Endometrial microvascular endothelial cells (primary cell): ENCODE results near the gene RPS27. TPM values are rescaled to one million over a fixed set of nuclear protein-coding genes. Genes with fewer than 3 reads are reported as not detected.

Experiments used
- in situ Hi-C: cut with HindIII; loops from 2 replicates; pipeline ENCODE4 v1.10.0; 2017; ENCODE audit warnings: low sequenced_read_pairs, low pct_unique_long_range_greater_than_20kb; ENCODE audit errors: inconsistent ontology term
- total RNA-seq: library from RNA; depleted of rRNA; stranded (reverse); fragments of >200 nt; gene quantifications from one replicate; pipeline ENCODE4 v1.2.3, GENCODE V29; 2015; ENCODE audit errors: inconsistent ontology term

Gene RPS27
- total RNA-seq, 1 donor from 2014 or later = 940 TPM

DNA sequence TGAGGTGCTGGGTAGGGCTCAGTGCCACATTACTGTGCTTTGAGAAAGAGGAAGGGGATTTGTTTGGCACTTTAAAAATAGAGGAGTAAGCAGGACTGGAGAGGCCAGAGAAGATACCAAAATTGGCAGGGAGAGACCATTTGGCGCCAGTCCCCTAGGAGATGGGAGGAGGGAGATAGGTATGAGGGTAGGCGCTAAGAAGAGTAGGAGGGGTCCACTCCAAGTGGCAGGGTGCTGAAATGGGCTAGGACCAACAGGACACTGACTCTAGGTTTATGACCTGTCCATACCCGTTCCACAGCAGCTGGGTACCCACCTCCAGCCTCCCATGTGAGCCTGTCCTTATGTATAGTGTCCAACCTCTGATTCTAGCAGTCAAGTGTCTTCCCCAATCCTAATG lies 31.1 kb upstream of the RPS27 start:
- in situ Hi-C loops = no loop called here

DNA sequence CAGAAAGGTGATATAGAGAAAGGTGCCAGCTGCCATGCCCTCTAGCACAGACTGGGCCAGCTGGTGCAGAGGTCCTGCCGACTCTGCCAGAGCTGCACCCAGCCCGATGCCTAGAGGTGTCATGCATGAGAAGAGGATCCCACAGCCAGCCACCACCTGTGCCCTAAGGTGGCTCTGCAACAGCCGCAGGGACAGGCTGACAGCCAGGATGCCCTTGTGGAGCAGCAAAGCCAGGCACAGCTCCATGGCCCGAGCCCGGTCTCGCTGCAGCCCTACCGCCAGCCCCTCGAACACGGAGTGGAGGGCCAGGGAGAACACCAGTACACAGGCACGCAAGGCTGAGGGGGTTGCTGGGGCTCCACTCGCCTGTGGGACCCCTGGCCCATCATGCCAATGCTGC lies 30.4 kb upstream of the RPS27 start:
- in situ Hi-C loops = loop anchor here (10.0 kb wide), 1 partner anchor 145 kb away; no protein-coding TSS in a partner anchor

DNA sequence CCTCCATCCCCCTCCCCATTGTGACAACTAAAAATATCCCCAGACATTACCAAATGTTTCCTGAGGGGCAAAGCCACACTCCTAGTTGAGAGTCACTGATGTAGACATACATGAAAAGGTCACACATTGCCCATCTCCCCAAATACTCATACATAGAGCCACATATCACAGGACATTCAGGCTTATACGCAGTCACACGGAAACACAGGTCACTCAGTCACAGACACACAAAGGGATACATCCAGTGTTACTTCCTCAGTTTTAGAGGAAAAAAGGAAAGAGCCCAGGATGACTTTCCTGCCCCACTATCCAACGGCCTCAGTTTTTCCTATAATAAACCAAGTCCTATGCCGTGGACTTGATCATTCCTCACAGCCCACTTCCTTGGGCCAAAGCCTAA lies 29.1 kb upstream of the RPS27 start:
- in situ Hi-C loops = loop anchor here (10.0 kb wide), 1 partner anchor 147 kb away; no protein-coding TSS in a partner anchor

DNA sequence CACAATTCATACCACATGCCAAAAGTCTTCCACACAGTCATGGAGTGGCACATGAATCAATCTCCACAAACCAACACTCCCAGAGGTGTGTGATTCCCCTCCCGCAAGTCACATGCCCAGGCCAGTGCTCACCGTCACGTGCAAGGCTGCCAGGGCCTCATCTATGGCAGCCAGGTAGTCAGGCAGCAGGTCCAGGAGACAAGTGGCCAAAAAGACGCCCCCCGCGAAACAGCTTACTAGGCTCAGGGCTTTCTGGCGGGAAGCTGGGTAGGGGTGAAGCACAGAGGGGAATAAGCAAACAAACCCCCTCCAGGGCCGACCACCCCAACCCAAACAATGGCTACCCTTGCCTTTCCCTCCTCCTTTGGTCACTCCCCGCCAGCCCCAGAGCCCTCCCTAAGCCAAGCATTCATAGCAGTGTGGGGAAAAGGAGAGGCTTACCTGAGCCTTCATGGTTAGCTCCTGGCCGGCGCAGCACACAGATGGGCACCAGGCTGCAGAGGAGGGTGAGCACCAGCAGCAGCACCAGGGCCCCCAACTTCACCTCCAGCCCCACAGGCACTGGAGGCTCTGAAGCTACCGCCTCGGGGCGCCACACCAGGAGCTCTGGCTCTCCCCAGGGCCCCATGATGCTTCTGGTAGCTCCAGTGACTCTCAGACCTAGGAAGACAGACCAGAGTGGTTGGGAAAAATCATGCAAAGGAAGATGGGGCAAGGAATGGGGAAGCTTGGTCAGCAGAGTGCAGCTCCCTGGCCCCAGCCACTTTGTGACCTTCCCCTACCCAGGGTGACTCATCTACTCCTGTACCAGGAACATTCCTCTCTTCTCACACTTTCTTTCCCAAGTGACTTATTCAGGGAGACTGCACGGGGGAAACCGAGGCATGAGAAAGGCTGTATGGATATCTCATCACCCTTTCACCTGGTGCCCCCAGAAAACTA lies 28.2 kb upstream of the RPS27 start:
- in situ Hi-C loops = loop anchor here (10.0 kb wide), 1 partner anchor 148 kb away; no protein-coding TSS in a partner anchor

DNA sequence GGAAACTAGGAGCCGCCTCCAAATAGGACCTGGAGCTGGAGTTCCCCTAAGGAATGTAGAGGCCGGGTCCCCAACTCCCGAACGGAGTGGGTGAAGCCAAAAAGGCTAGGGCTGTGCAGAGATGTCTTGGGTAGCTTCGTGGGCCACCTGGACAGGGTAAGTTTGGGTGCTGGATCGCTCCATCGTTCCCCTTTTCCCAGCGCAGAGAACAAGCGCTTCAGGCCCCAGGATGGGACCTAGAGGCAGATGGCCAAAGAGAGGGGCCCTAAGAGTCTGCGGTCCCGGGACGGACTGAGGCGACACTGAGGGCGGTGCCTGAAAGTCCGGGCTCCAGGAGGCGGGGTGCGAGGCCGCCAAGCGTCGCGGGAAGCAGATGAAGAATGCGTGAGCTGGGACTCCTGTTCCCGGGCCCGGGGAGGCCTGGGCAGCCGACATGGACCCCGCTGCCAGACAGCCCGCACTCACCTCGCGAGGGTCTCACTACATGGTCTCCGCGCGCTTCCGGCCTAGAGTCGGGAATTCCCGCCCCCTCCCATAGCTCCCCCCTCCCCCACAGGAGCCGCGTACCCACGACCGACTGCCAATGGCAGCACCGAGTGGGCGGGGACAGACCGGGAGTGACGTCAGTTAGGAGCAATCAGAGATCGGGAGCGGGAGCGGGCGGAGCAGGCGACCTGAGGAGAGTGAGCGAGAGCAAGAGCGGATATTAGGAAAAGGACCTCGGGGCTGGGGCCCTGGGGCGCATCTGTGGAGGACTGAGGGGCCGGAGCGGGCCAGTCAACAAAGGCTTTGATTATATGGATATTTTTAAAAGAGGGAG lies 27.3 kb upstream of the RPS27 start, which contains the start of gene SLC39A1:
Gene SLC39A1, minus strand, starts transcription at position 508 of the 820 bp plus-strand sequence. CDS start 822 bp downstream, outside the sequence.
- in situ Hi-C loops = loop anchor here (10.0 kb wide), 1 partner anchor 148 kb away; no protein-coding TSS in a partner anchor

DNA sequence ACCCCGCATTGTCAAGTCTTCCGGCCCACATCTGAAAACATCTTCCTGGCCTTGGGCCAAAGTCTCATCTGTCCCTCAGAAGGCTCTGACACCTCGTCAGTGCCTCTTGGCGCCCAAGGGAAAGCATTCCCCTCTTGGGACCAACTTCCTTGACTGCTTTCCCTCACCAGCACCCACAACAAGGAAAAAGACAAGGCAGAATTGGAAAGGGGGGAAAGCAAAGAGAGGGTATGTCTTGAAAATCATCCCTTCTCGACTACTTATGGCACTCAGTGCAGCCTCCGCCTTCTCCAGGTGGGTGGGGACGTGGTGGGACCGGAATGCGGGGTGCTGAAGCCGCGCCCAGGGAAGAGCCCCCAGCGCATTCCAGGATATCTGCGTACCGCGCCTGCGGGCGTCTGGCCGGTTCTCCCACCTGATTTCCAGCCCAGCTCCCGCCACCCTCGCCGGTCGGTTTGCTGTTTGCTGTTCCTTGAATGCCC lies 26.7 kb upstream of the RPS27 start:
- in situ Hi-C loops = loop anchor here (10.0 kb wide), 1 partner anchor 149 kb away; no protein-coding TSS in a partner anchor

DNA sequence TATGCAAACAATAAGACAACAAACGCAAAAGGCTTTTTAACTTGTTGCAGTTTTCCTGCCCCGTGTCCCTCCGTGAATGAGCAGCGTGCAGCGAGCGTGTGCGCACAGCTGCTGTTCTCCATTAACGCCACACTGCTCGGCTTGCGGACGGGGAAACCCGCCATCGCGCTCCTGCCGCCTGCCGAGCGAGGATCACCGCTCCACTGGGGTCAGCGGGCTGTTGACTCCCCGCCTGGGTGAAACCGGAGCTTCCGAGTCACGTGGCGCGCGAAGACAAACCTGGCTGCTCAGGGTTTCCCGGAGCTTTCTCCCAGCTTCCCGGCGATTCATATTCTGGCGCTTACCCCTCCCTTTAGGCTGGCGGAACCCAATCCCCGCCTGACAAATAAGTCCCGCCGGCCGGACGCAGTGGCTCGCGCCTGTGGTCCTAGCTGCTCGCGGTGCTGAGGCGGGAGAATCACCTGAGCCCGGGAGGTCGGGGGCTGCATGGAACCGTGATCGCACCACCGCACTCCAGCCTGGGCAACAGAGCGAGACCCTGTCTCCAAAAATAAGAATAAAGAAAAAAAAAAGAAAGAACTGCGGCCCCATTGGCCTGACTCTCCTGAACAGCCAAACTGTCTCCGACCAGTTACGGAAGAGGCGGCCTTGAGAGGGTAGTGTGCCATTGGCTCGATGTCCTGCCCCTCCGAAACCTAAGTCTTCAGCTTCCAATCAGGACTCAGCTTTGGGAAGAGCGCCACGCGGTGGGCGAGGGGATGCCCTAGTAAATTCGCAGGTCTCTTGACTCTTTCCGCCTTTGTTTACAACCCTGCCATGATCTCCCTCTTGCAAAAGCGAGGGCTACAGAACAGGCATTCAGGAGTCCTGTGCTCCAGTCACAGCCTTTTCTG lies 23.2 kb upstream of the RPS27 start, which contains the start of gene CREB3L4:
Gene CREB3L4, plus strand, starts transcription at position 796 of the 893 bp plus-strand sequence. CDS start 624 bp downstream, outside the sequence.
- in situ Hi-C loops = loop anchor here (10.0 kb wide), 1 partner anchor 153 kb away; no protein-coding TSS in a partner anchor

DNA sequence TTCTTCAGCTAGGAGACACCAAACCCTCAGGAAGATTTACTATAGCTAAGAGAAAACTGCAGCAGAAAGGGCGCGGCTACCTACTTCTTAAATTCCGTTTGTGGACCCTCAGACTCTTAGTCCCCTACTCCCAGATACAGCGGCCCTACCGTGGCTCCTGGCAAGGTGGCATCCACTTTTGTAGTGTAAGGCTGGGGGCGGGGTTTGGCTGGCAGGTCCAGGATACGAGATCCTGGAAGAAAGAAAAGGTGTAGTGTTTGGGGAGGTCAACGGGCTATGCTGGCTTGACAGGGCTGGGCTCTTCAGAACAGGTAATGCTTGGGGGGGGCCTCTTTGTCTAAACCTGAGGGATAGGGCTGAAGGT lies 22.6 kb upstream of the RPS27 start:
- in situ Hi-C loops = loop anchor here (10.0 kb wide), 1 partner anchor 153 kb away; no protein-coding TSS in a partner anchor

DNA sequence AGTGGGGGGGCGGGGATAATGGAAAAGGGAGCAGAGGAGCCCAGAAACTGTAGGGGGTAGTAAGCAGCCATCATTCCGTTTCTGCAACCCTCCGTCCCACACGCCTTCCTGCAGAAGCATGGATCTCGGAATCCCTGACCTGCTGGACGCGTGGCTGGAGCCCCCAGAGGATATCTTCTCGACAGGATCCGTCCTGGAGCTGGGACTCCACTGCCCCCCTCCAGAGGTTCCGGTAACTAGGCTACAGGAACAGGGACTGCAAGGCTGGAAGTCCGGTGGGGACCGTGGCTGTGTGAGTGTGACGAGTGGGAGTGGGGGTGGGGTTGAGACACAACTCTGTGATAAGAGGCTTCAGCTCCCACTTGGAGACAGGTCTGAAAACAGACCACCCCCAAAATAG lies 22.2 kb upstream of the RPS27 start:
- in situ Hi-C loops = loop anchor here (10.0 kb wide), 1 partner anchor 154 kb away; no protein-coding TSS in a partner anchor

DNA sequence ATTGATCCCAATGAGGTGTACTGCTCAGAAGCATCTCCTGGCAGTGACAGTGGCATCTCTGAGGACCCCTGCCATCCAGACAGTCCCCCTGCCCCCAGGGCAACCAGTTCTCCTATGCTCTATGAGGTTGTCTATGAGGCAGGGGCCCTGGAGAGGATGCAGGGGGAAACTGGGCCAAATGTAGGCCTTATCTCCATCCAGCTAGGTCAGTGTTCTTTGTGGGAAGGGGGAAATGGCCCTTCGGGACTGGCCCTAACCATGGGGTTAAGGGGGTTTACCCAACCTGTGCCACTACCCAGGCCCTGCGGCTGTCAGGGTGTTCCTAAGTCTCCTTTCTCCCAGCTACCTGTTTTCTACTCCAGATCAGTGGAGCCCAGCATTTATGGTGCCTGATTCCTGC lies 21.6 kb upstream of the RPS27 start:
- in situ Hi-C loops = loop anchor here (10.0 kb wide), 1 partner anchor 154 kb away; no protein-coding TSS in a partner anchor

DNA sequence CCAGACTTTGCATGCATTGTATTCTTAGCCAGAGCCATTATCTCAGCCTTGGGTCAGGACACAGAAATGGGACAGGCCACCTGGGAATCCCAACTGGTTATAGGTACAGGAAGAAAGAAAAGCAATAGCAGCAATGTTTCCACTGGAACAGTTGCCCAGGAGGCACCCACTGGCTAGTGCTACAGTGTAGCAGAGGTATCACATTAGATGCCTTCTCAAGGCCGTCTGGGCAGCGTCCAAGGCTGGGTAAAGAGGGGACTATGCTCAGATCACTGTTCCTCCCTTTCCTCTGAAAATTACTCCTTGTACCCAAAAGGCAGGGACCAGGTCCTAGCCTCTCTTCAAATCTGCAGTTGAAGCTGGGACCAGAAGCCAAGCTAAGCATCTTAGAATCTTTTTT lies 20.2 kb upstream of the RPS27 start:
- in situ Hi-C loops = no loop called here

DNA sequence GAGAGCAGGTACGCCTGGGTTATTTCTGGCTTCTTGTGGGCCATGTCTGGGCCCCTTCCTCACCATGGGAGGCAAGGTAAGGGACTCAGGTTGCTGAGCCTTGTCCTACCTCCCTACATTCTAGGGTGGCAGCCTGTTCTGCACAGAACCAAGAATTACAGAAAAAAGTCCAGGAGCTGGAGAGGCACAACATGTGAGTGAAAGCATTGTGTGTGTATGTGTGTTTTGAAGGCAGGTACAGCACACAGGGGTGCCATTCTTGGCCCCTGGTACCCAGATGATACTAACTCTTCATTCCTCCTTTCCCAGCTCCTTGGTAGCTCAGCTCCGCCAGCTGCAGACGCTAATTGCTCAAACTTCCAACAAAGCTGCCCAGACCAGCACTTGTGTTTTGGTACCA lies 17.5 kb upstream of the RPS27 start:
- in situ Hi-C loops = no loop called here

DNA sequence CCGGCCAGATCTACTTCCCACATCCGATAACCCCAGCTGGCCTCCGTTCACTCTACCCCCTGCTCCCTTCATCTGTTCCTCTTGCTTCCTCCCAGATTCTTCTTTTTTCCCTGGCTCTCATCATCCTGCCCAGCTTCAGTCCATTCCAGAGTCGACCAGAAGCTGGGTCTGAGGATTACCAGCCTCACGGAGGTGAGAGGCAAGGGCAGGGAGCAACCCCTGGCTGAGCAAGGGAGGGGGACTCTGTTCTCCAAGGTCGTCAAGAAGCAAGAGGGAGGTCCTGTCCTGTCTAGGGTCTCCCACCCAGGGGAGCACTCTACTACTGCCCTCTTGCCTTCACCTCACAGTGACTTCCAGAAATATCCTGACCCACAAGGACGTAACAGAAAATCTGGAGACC lies 17.0 kb upstream of the RPS27 start:
- in situ Hi-C loops = no loop called here

DNA sequence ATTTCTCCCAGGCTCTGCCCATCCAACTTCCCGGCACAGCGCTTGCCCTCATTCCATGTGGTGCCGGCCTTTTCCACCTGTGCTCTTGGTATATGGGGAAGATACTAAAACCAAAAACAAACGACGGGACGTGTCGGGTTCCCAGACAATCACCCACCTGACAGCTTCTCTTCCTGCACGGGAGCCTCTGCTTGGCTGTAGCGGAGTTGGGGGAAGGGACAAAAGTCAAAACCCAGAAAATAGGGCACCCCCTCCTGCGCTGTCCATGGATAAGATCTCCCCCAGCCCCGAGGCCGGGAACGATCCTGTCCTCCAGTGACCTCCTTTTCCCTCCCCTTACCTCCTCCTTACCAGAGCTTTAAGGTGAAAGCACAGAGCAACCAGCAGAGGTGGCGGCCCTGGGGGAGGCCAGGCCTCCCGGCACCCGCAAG lies 13.7 kb upstream of the RPS27 start:
- in situ Hi-C loops = no loop called here

DNA sequence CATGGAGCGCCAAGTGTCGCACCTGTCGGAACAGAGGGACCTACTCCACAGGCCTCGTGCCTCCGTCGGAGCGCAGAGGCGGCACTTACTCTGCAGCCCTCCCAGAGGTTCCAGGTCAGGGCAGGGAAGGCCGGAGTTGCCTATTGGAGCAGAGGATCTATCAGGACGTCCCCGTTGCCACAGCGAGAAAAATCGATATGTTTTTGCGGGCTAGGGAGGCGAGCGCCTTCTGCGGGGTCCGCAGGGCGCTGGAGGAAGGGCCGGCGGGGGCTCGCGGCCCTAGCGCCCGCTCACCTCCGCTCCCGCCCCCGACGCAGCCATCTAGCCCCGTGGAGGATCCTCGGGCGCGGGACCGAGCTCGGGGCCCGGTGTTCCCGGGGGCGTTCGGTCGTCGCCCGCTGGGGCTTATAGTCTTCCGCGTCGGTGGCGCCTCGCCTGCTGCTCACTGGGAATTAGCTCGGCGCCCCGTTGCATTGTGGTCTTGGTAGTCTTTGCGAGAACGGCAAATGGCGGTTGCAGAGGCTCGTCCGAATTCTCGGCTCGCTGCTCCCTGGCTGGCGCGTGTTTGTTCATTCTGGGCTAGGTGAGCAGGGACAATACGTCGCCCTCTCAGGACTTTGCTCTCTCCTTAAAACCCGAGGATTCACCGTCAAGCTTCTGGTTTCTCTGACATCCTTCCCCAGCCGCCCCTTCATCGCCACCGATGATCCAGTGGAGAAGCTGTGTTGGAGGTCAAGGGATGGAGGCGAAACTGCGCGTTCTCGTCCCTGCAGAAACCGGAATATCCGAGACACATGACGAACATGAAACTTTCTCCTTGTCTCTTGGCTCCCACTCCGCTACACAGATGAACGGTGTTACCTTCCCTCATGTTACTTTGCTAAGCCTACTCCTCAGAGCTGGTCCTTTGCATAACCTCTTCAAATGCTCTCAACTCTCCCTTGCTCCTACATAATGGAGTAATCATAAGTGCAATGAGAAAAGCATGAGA lies 13.0 kb upstream of the RPS27 start, which contains the start of gene JTB:
Gene JTB, minus strand, starts transcription at position 425 of the 991 bp plus-strand sequence. Its CDS starts 422 bp downstream, at position 3.
- in situ Hi-C loops = no loop called here

DNA sequence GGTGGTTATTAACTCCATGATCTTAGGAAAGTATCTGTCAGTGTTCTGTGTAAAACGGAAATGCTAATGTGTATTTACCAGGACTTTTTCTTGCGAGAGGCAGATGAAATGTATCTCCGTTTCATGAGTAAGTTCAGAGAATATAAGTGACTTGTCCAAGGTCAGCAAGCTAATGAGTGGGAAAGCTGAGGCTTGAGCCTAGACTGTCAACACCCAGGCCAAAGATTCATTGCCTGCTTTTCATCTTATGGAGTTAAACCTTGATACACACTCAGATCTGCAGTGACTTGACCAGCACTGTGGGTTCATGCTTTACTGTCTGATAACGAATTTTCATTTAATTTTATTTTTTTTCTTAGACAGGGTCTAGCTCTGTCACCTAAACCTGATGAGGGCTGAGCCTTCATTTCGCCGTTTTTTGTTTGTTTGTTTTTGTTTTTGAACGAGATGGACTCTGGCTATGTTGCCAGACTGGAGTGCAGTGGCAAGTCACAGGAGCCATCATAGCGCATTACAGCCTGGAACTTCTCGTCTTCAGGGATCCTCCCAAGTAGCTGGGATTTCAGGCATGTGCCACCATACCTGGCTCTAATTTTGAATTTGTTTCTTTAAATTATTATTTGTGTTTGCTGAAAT lies 12.2 kb upstream of the RPS27 start:
- in situ Hi-C loops = no loop called here
